SH-SY5Y (cell line): ENCODE measurements around the gene CHRNB1.

Source experiments
- GATA2 ChIP-seq: IDR thresholded peaks from 2 replicates; pipeline ENCODE4 v1.6.1; 2011; ENCODE audit warnings: mild to moderate bottlenecking, low read depth, low read length
- GATA3 ChIP-seq: IDR thresholded peaks from 2 replicates; pipeline ENCODE4 v1.6.1; 2011; ENCODE audit warnings: low read depth, mild to moderate bottlenecking, low read length, moderate library complexity

DNA sequence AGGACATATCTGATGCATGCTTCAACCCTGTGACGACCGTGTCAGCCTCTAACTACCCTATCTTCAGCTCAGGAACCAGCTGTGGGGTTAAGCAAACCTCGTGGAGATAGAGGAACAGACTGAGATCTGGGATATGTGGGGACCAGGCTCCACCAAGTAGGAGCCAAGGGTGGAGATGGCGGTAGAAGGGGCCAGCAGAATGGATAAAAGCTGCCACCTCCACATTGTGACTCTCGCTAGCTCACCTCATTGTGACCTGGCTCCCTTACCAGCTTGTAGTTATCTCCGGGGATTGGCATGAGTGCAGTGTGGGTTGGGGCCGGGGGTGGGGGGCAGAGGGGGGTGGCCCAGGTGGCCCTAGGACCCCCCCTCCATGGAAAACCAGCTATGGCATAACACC is 19.5 kb upstream of the CHRNB1 start, which contains the start of gene SPEM2:
- TF ChIP-seq GATA2: no peak
- no peak for TF ChIP-seq GATA3
